ENCODE results near the gene ST6GALNAC1. TPM values are rescaled to one million over a fixed set of nuclear protein-coding genes. Genes with fewer than 3 reads are reported as not detected.
A peak's percentile ranks its signal among the peaks of the same experiment; 100 is the strongest.

ST6GALNAC1 gene
- total RNA-seq, 1 donor from 2014 or later, result not detected

DNA sequence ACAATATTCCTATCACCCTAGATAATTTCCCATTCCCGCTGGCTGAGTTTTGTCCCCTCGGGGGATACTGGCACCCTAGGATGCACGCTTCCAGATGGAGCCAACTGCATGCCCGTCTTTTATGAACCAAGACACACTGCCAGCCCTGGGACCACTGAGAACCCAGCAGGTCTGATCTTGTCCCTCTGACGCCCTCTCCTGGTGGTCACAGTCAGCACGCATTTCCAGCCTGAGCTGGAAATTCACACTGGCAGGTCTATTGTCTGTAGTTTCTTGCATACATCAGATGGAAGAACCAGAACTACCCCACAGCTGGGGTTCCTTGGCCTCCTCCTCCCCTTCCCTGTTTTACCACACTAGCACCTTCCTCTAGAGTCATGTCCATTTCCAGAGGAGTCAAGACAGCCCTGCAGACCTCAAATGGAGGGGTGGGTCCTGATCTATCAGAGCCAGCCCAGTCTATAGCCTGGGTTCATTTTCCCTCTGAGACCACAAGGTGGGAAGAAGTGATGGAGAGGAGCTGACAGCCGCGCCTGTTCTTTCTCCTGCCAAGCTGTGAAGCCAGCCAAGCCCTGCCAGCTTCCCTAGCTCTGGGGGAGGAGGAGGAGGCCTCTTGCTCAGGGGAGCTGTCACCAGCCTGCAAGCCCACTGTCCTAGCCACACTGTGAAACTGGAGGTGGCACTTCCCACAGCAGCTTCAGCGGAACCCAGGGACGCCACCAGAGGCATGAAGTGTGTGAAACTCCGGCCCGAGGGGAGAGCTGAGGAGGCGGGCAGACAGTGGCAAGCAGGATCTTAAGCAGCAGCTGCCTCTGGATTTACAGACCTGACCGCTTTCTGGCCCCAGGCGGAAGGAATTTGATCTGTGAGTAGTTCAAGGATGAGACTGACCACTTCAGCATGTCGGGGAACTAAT, 37.9 kb upstream of the ST6GALNAC1 start:
- peak; percentile 87 for DNase-seq
- Mint-ChIP-seq H3K9me3 (ENCODE audit: unreplicated experiment) (peaks cover 8% of the 10 kb centered on the region), H3K4me1 (ENCODE audit: low read depth, unreplicated experiment) (peaks cover 30% of the 10 kb centered on the region), H3K4me3 (ENCODE audit: unreplicated experiment) (peak overlapping the region; percentile 83), H3K27me3 (ENCODE audit: unreplicated experiment) (peaks cover 9% of the 10 kb centered on the region), H3K27ac (ENCODE audit: unreplicated experiment) (peak overlapping the region; percentile 90), H3K36me3 (ENCODE audit: unreplicated experiment) (no peaks in the 10 kb centered on the region)
- peak; percentile 83 for TF ChIP-seq CTCF (IDR thresholded peaks at IDR 0.05; ENCODE audit: partially characterized antibody, unreplicated experiment)

GRCh38 chr17:76679239-76679638, 35.7 kb upstream of the ST6GALNAC1 start:
- Mint-ChIP-seq H3K4me3 (ENCODE audit: unreplicated experiment) (no peak overlapping the region), H3K27me3 (ENCODE audit: unreplicated experiment) (peaks cover 10% of the 10 kb centered on the region), H3K36me3 (ENCODE audit: unreplicated experiment) (no peaks in the 10 kb centered on the region), H3K4me1 (ENCODE audit: low read depth, unreplicated experiment) (peaks cover 26% of the 10 kb centered on the region), H3K27ac (ENCODE audit: unreplicated experiment) (no peak overlapping the region), H3K9me3 (ENCODE audit: unreplicated experiment) (peaks cover 6% of the 10 kb centered on the region)
- no peak for DNase-seq
- no peak for TF ChIP-seq CTCF (IDR thresholded peaks at IDR 0.05; ENCODE audit: partially characterized antibody, unreplicated experiment)

GRCh38 chr17:76678330-76678729, 34.8 kb upstream of the ST6GALNAC1 start:
- H3K27ac Mint-ChIP-seq (ENCODE audit: unreplicated experiment), result no peak overlapping the region
- no peak for DNase-seq
- H3K9me3 Mint-ChIP-seq (ENCODE audit: unreplicated experiment), result peaks cover 6% of the 10 kb centered on the region
- H3K27me3 Mint-ChIP-seq (ENCODE audit: unreplicated experiment), result peaks cover 10% of the 10 kb centered on the region
- no peaks in the 10 kb centered on the region for H3K36me3 Mint-ChIP-seq (ENCODE audit: unreplicated experiment)
- H3K4me1 Mint-ChIP-seq (ENCODE audit: low read depth, unreplicated experiment), result peaks cover 21% of the 10 kb centered on the region
- H3K4me3 Mint-ChIP-seq (ENCODE audit: unreplicated experiment), result no peak overlapping the region
- TF ChIP-seq CTCF (IDR thresholded peaks at IDR 0.05; ENCODE audit: partially characterized antibody, unreplicated experiment), result no peak

DNA sequence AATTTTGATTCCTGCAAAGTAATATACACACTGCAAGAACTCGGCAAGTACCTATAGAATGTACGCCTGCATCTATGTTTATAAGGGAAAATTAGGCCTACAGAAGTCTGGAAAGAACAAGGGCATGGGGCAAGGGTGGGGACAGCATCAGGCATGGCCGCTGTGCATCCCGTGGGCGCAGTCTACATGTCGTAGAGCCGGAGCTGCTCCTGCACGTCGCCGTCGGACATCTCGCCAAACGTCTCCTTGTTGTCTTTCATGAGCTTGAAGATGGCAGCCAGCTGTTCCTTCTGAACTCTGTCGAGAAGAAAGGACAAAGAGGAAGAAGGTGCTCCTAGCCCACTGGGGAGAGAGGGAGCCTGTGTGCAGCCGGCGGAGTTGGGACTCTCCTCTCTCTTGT, 33.8 kb upstream of the ST6GALNAC1 start:
- no peak for TF ChIP-seq CTCF (IDR thresholded peaks at IDR 0.05; ENCODE audit: partially characterized antibody, unreplicated experiment)
- Mint-ChIP-seq H3K36me3 (ENCODE audit: unreplicated experiment) (no peaks in the 10 kb centered on the region), H3K4me3 (ENCODE audit: unreplicated experiment) (no peak overlapping the region), H3K27ac (ENCODE audit: unreplicated experiment) (no peak overlapping the region), H3K4me1 (ENCODE audit: low read depth, unreplicated experiment) (peaks cover 16% of the 10 kb centered on the region), H3K9me3 (ENCODE audit: unreplicated experiment) (peaks cover 2% of the 10 kb centered on the region), H3K27me3 (ENCODE audit: unreplicated experiment) (peaks cover 12% of the 10 kb centered on the region)
- no peak for DNase-seq

GRCh38 chr17:76676629-76677028, 33.1 kb upstream of the ST6GALNAC1 start:
- no peak for DNase-seq

More at GRCh38 chr17:76676629-76677028, 33.1 kb upstream of the ST6GALNAC1 start:
- TF ChIP-seq CTCF (IDR thresholded peaks at IDR 0.05; ENCODE audit: partially characterized antibody, unreplicated experiment), result no peak
- H3K36me3 Mint-ChIP-seq (ENCODE audit: unreplicated experiment), result no peaks in the 10 kb centered on the region
- peaks cover 3% of the 10 kb centered on the region for H3K9me3 Mint-ChIP-seq (ENCODE audit: unreplicated experiment)
- no peak overlapping the region for H3K4me3 Mint-ChIP-seq (ENCODE audit: unreplicated experiment)
- no peak overlapping the region for H3K27ac Mint-ChIP-seq (ENCODE audit: unreplicated experiment)
- peaks cover 9% of the 10 kb centered on the region for H3K4me1 Mint-ChIP-seq (ENCODE audit: low read depth, unreplicated experiment)
- peaks cover 9% of the 10 kb centered on the region for H3K27me3 Mint-ChIP-seq (ENCODE audit: unreplicated experiment)

All from glutamatergic neuron (in vitro differentiated cells).